ENCODE data around the gene PFN4.

The PFN4 gene

GRCh38 chr2:24065341-24065740 lies 57.8 kb downstream of the PFN4 start:
- H3K9me3 ChIP-seq (ENCODE audit: control insufficient read depth, low read length), result no peaks in the 10 kb centered on the region
- no peaks in the 10 kb centered on the region for H3K27me3 ChIP-seq (replicated peaks; ENCODE audit: control insufficient read depth, insufficient read depth, low read length, poor library complexity, severe bottlenecking)
- no peak for DNase-seq
- H3K36me3 ChIP-seq (ENCODE audit: control insufficient read depth, insufficient read depth, low read length), result peaks cover 13% of the 10 kb centered on the region
- no peaks in the 10 kb centered on the region for H3K4me1 ChIP-seq (ENCODE audit: control insufficient read depth, insufficient read depth, low read length, poor library complexity, severe bottlenecking)
- H3K27ac ChIP-seq (ENCODE audit: insufficient read depth, low read length, poor library complexity, severe bottlenecking), result no peak overlapping the region
- H3K4me3 ChIP-seq (ENCODE audit: insufficient read depth, low read depth, low read length, poor library complexity, severe bottlenecking), result no peak overlapping the region
